ENCODE data around the gene AGMO. TPM values are rescaled to one million over a fixed set of nuclear protein-coding genes. Genes with fewer than 3 reads are reported as not detected.

The AGMO gene
- total RNA-seq, 2 donors from 2014 or later: 0.48 TPM; not detected in 1

DNA sequence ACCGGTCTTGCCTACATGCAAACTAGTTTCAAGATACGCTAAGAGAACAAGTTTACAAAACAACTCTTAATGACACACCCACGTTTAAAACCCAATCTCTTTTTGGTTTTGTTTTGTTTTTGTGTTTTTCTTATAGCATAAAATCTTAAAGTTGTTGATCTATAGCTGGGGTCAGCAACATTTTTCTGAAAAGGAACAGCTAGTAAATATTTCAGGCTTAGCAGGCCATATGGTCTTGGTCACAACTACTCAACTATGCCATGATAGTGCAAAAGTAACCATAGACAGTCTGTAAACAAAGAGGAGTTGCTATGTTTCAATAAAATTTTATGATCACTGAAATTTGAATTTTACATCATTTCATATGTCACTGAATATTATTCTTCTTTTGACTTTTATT lies 327.4 kb downstream of the AGMO start:
- H3K4me1 ChIP-seq: no peaks in the 10 kb centered on the region
- H3K4me3 ChIP-seq: no peak overlapping the region
- H3K9me3 ChIP-seq: no peaks in the 10 kb centered on the region
- no peaks in the 10 kb centered on the region for H3K36me3 ChIP-seq
- TF ChIP-seq, protein P1, sequence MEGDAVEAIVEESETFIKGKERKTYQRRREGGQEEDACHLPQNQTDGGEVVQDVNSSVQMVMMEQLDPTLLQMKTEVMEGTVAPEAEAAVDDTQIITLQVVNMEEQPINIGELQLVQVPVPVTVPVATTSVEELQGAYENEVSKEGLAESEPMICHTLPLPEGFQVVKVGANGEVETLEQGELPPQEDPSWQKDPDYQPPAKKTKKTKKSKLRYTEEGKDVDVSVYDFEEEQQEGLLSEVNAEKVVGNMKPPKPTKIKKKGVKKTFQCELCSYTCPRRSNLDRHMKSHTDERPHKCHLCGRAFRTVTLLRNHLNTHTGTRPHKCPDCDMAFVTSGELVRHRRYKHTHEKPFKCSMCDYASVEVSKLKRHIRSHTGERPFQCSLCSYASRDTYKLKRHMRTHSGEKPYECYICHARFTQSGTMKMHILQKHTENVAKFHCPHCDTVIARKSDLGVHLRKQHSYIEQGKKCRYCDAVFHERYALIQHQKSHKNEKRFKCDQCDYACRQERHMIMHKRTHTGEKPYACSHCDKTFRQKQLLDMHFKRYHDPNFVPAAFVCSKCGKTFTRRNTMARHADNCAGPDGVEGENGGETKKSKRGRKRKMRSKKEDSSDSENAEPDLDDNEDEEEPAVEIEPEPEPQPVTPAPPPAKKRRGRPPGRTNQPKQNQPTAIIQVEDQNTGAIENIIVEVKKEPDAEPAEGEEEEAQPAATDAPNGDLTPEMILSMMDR (IDR thresholded peaks at IDR 0.05): no peak
- DNase-seq (ENCODE audit: low spot score): no peak
- no peak overlapping the region for H3K27ac ChIP-seq
- no peaks in the 10 kb centered on the region for H3K27me3 ChIP-seq

DNA sequence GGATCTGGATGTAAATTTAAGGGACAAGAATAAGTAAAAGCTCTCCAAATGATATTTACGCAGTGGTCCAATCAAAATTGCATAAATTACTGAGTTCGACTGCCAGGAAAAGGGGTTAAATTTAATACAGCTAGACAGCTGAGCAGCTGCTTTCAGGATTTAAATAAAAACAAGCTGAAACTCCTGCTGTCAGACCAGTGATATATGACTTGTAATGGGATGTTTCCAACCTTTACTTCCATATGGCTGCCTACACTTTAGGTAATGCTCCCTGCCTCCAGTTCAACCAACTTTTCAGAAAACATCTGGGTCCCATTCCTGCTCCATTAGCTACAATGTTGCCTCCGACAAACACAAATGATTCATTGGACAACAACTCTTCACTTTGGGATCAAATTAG lies 333.0 kb downstream of the AGMO start:
- H3K4me3 ChIP-seq: no peak overlapping the region
- no peaks in the 10 kb centered on the region for H3K36me3 ChIP-seq
- H3K27ac ChIP-seq: no peak overlapping the region
- H3K4me1 ChIP-seq: no peaks in the 10 kb centered on the region
- no peak for DNase-seq (ENCODE audit: low spot score)
- TF ChIP-seq, protein P1 (IDR thresholded peaks at IDR 0.05): no peak
- peaks cover 0 to 8% of the 10 kb centered on the region in 2 donors for H3K9me3 ChIP-seq
- no peaks in the 10 kb centered on the region for H3K27me3 ChIP-seq

DNA sequence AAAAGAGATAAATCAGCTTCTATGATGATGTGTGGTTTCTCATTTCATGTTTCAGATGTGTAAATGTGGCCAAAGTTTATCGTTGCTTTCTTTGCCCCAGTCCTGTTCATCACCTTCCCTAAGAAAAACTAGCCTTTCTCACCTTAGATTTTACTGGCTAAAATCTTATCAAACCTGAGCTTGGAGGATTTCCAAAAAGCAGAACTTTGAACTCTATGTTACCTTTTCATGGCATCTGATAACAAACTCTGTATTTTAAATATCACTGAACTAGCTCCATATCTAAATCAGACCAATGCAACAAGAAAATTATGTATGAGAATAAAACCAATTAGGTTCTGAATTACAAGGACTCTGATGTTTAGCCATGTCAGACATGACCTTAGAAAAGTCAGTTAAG lies 335.8 kb downstream of the AGMO start:
- no peaks in the 10 kb centered on the region for H3K4me1 ChIP-seq

DNA sequence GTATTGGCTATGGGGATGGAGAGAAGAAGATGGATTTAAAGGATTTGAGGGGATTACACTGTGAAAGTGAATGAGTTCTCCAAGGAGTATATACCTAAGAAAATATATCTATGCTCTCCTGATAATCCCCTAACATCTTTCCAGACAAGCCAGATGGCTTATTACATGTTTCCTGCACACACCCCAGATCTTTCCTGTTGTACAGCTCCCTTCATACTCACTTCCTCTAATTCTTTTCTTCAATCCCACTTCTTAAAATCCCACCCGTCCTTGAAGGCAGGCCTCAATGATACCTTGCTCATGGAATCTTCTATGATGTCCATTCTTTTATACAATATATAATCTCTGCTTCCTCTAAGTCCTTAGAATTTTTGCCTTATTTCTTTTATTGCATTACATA lies 342.1 kb downstream of the AGMO start:
- no peak for DNase-seq (ENCODE audit: low spot score)
- Histone ChIP-seq H3K27me3 (no peaks in the 10 kb centered on the region), H3K27ac (no peak overlapping the region), H3K4me1 (no peaks in the 10 kb centered on the region), H3K36me3 (no peaks in the 10 kb centered on the region), H3K4me3 (no peak overlapping the region), H3K9me3 (no peaks in the 10 kb centered on the region)
- TF ChIP-seq, protein P1 (IDR thresholded peaks at IDR 0.05): no peak

More for the DNA sequence above, 335.8 kb downstream of the AGMO start:
- TF ChIP-seq, protein P1 (IDR thresholded peaks at IDR 0.05): no peak
- Histone ChIP-seq H3K36me3 (no peaks in the 10 kb centered on the region), H3K27me3 (no peaks in the 10 kb centered on the region), H3K27ac (no peak overlapping the region), H3K4me3 (no peak overlapping the region), H3K9me3 (peaks cover 0 to 8% of the 10 kb centered on the region in 2 donors)
- no peak for DNase-seq (ENCODE audit: low spot score)

DNA sequence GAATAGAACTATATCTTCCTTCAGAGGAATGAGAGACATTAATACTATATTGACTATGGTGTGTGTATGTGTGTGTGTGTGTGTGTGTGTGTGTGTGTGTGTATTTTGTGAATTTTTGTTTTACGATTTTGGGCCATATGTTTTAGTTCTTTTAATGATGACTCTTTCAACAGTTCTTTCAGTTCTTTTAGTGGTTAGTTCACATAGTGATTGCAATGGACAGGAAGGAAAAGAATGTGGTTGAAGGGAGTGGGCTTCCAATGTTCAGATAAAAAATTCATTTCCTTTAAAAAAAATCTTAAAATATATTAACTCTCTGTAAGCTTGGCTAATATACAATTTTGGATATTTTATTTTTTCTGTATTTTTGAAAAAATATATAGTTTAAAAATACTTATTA lies 343.6 kb downstream of the AGMO start:
- TF ChIP-seq, protein P1 (IDR thresholded peaks at IDR 0.05): no peak
- Histone ChIP-seq H3K4me1 (no peaks in the 10 kb centered on the region), H3K9me3 (no peaks in the 10 kb centered on the region), H3K36me3 (no peaks in the 10 kb centered on the region), H3K27ac (no peak overlapping the region), H3K27me3 (no peaks in the 10 kb centered on the region), H3K4me3 (no peak overlapping the region)
- DNase-seq (ENCODE audit: low spot score): no peak

DNA sequence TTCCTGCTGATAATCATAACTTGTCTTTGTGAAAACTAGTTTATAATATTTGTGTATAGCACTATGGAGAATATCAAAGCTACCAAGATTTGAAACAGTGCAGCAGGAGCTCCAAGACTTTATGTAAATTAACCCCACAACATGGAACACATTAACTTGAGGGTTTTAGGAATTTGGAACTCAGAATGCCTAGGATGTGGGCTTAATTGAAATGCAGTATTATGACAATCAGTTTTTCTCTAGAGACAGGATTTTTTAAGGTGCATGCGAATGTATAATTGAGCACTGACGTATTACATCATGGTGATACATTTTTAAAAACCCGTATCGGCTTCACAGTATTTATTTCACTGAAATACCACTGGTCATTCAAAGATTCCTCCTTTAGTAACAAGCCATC lies 346.2 kb downstream of the AGMO start:
- TF ChIP-seq, protein P1 (IDR thresholded peaks at IDR 0.05): no peak
- H3K27ac ChIP-seq: no peak overlapping the region
- H3K4me1 ChIP-seq: no peaks in the 10 kb centered on the region
- no peaks in the 10 kb centered on the region for H3K27me3 ChIP-seq
- H3K36me3 ChIP-seq: no peaks in the 10 kb centered on the region
- DNase-seq (ENCODE audit: low spot score): no peak
- H3K9me3 ChIP-seq: no peaks in the 10 kb centered on the region
- no peak overlapping the region for H3K4me3 ChIP-seq

Data from right atrium auricular region (tissue), 2 donors.